PC-9 (cell line): ENCODE measurements around the gene ZBTB34.

ENCODE experiments used
- EZH2 ChIP-seq: fragments of 200-600 bp; sonication (generic); IDR thresholded peaks from 2 replicates; pipeline ENCODE4 v1.8.0; 2017; ENCODE audit warnings: antibody characterized with exemption, low read depth
- TF ChIP-seq, protein P1 (sequence below): fragments of 200-600 bp; sonication (generic); conservative IDR thresholded peaks from 2 replicates; pipeline ENCODE4 v1.6.1; 2017; ENCODE audit warnings: mixed run types, antibody characterized with exemption, mild to moderate bottlenecking, moderate library complexity

DNA sequence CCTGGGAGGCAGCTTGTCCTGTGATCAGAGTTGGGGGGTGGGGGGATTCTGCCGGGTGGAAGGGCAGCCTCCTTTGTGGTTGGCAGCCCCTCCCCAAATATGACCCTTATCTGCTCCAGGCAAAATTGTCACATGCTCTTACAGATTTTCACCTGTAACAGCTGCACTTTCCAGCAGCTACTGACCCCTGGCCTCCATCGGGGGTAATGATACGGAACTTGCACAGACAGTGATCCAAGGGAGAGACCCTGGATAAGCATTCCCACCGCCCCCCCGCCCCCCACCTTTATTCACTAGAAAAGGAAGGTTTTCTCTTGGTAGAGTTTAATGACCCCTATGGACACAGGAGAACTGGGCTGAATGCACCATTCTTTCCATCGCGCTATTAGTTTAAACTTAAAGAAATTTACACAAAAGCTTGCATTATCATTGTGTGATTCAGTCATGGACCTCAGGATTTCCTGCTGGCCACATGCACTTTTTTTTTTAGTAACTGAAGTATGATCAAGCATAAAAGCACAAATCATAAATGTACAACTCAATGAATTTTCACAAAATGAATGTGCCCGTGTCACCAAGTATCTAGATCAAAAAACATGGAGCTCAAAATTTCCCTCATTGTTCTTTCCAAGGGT is 10.7 kb upstream of the ZBTB34 start:
- TF ChIP-seq, protein P1, sequence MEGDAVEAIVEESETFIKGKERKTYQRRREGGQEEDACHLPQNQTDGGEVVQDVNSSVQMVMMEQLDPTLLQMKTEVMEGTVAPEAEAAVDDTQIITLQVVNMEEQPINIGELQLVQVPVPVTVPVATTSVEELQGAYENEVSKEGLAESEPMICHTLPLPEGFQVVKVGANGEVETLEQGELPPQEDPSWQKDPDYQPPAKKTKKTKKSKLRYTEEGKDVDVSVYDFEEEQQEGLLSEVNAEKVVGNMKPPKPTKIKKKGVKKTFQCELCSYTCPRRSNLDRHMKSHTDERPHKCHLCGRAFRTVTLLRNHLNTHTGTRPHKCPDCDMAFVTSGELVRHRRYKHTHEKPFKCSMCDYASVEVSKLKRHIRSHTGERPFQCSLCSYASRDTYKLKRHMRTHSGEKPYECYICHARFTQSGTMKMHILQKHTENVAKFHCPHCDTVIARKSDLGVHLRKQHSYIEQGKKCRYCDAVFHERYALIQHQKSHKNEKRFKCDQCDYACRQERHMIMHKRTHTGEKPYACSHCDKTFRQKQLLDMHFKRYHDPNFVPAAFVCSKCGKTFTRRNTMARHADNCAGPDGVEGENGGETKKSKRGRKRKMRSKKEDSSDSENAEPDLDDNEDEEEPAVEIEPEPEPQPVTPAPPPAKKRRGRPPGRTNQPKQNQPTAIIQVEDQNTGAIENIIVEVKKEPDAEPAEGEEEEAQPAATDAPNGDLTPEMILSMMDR = no peak
- TF ChIP-seq EZH2 = no peak
